Naive B cell (primary cell): ENCODE results near the gene RPS18. TPM values are rescaled to one million over a fixed set of nuclear protein-coding genes. Genes with fewer than 3 reads are reported as not detected.
"Not testable (repeated sequence)": the region's sequence is repeated elsewhere in the genome, so short reads cannot be mapped to it uniquely, and the experiment has no call there.

Experiments
- ATAC-seq, 2 donors: fragments of 150-1000 bp; cut with Tn5 transposase; 2 replicates each; pipeline ENCODE4 v1.10.0; 2021; ENCODE audit warnings: low read depth in 2 of 2, mild to moderate bottlenecking in 2 of 2, moderate library complexity in 2 of 2
- DNase-seq: peaks from one replicate; pipeline ENCODE4 v3.0.0; 2022
- H3K27ac Mint-ChIP-seq, 6 donors: one replicate each; pipeline ENCODE4 v1.8.0; 2020 to 2022; ENCODE audit warnings: mild to moderate bottlenecking in 6 of 6, mixed read lengths in 6 of 6, moderate library complexity in 5 of 6, inconsistent platforms in 2 of 6
- H3K27me3 Mint-ChIP-seq, 3 donors: one replicate each; pipeline ENCODE4 v1.8.0; 2021 to 2022; ENCODE audit warnings: mixed read lengths in 3 of 3, mild to moderate bottlenecking in 1 of 3
- H3K36me3 Mint-ChIP-seq, 2 donors: one replicate each; pipeline ENCODE4 v1.8.0; 2020 to 2022; ENCODE audit warnings: mixed read lengths in 2 of 2, inconsistent platforms in 1 of 2, mild to moderate bottlenecking in 1 of 2
- H3K4me1 Mint-ChIP-seq, 3 donors: one replicate each; pipeline ENCODE4 v1.8.0; 2020 to 2022; ENCODE audit warnings: mixed read lengths in 3 of 3, inconsistent platforms in 1 of 3, mild to moderate bottlenecking in 1 of 3, moderate library complexity in 1 of 3
- H3K4me3 Mint-ChIP-seq, 8 donors: one replicate each; pipeline ENCODE4 v1.8.0; 2020 to 2022; ENCODE audit warnings: mild to moderate bottlenecking in 8 of 8, mixed read lengths in 8 of 8, moderate library complexity in 8 of 8, inconsistent platforms in 2 of 8
- H3K9me3 Mint-ChIP-seq, 7 donors: one replicate each; pipeline ENCODE4 v1.8.0; 2020 to 2022; ENCODE audit warnings: mixed read lengths in 7 of 7, mild to moderate bottlenecking in 5 of 7, inconsistent platforms in 2 of 7, moderate library complexity in 1 of 7
- polyA plus RNA-seq, 6 donors: library from polyadenylated mRNA; unstranded; fragments of 300-500 nt; fragmentation: Illumina TruSeq; gene quantifications; one replicate each; pipeline ENCODE4 v1.2.3, GENCODE V29; 2021; ENCODE audit warnings: low read depth in 6 of 6

Gene RPS18
- polyA plus RNA-seq, 6 donors from 2014 or later, result 6,561 to 10,092 (median 8,290) TPM

- Mint-ChIP-seq H3K27ac (peak overlapping the region in 4 of 6 donors; percentile 36 to 99 (median 96)), H3K27me3 (no peaks in the 10 kb centered on the region), H3K4me1 (peaks cover 62 to 85% (median 81%) of the 10 kb centered on the region in 3 donors), H3K4me3 (peak overlapping the region; percentile 26 to 99 (median 92)), H3K9me3 (no peaks in the 10 kb centered on the region), H3K36me3 (peaks cover 4 to 8% of the 10 kb centered on the region in 2 donors)
- ATAC-seq (no peak), DNase-seq (no peak)
Observed at GRCh38 chr6:33273924-33274902, 2.3 kb downstream of the RPS18 start.

GRCh38 chr6:33275795-33276580 is 4.1 kb downstream of the RPS18 start:
- H3K9me3 Mint-ChIP-seq, H3K27me3 Mint-ChIP-seq, DNase-seq, ATAC-seq, H3K36me3 Mint-ChIP-seq: not testable (repeated sequence)
- peak overlapping the region; percentile 59 to 96 (median 92) for H3K27ac Mint-ChIP-seq
- peak overlapping the region; percentile 85 to 95 (median 92) for H3K4me3 Mint-ChIP-seq
- peaks cover 54 to 80% (median 79%) of the 10 kb centered on the region in 3 donors for H3K4me1 Mint-ChIP-seq

DNA sequence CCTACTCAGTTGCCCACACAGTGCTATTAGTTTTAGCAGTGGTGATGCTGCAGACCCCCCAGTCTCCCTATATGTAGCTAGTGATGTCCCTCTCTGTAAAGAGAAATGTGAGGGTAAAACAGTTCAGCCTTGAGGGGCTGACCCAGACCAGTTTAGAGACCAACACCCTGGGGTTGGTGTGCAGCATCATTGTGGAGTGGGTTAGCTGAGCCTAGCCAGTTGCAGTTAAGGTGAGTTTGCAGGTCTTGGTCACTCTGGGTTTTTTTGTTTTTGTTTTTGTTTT is 4.6 kb downstream of the RPS18 start:
- DNase-seq (no peak), ATAC-seq (no peak)
- peak overlapping the region; percentile 59 to 96 (median 92) for H3K27ac Mint-ChIP-seq
- H3K4me3 Mint-ChIP-seq, result peak overlapping the region; percentile 85 to 95 (median 92)
- peaks cover 4 to 8% of the 10 kb centered on the region in 2 donors for H3K36me3 Mint-ChIP-seq
- no peaks in the 10 kb centered on the region for H3K9me3 Mint-ChIP-seq
- peaks cover 58 to 77% (median 74%) of the 10 kb centered on the region in 3 donors for H3K4me1 Mint-ChIP-seq
- no peaks in the 10 kb centered on the region for H3K27me3 Mint-ChIP-seq

GRCh38 chr6:33276864-33277662 is 5.2 kb downstream of the RPS18 start, which contains the start of gene B3GALT4:
Gene B3GALT4 (plus strand): TSS chr6:33277123. CDS start chr6:33277420, 297 bp downstream.
- DNase-seq, result peak; percentile 80
- peak within 1 kb of the TSS; percentile 87 to 97 (median 92) for H3K4me3 Mint-ChIP-seq
- no peaks in the 10 kb centered on the region for H3K27me3 Mint-ChIP-seq

DNA sequence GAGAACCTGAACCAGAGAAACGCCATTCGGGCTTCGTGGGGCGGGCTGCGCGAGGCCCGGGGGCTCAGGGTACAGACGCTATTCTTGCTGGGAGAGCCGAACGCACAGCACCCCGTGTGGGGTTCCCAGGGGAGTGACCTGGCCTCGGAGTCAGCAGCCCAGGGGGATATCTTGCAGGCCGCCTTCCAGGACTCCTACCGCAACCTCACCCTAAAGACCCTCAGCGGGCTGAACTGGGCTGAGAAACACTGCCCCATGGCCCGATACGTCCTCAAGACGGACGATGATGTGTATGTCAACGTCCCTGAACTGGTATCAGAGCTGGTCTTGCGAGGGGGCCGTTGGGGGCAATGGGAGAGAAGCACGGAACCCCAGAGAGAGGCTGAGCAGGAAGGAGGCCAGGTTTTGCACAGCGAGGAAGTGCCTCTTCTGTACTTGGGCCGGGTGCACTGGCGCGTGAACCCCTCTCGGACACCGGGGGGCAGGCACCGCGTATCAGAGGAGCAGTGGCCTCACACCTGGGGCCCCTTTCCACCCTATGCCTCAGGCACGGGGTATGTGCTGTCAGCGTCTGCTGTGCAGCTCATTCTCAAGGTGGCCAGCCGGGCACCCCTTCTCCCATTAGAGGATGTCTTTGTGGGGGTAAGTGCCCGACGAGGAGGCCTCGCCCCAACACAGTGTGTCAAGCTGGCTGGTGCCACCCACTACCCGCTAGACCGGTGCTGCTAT is 6.0 kb downstream of the RPS18 start:
- H3K36me3 Mint-ChIP-seq, result peaks cover 4 to 8% of the 10 kb centered on the region in 2 donors
- peak overlapping the region; percentile 87 to 97 (median 92) for H3K4me3 Mint-ChIP-seq
- no peaks in the 10 kb centered on the region for H3K27me3 Mint-ChIP-seq
- ATAC-seq, result peak; percentile 18 to 21
- no peaks in the 10 kb centered on the region for H3K9me3 Mint-ChIP-seq
- peaks cover 50 to 69% (median 62%) of the 10 kb centered on the region in 3 donors for H3K4me1 Mint-ChIP-seq
- H3K27ac Mint-ChIP-seq, result peak overlapping the region in 5 of 6 donors; percentile 79 to 96 (median 90)
- DNase-seq, result no peak

More at GRCh38 chr6:33276864-33277662, 5.2 kb downstream of the RPS18 start, which contains the start of gene B3GALT4:
- Mint-ChIP-seq H3K36me3 (peaks cover 4 to 8% of the 10 kb centered on the region in 2 donors), H3K9me3 (no peaks in the 10 kb centered on the region), H3K27ac (peak within 1 kb of the TSS; percentile 67 to 96 (median 92)), H3K4me1 (peaks cover 56 to 75% (median 70%) of the 10 kb centered on the region in 3 donors)
- ATAC-seq, result peak; percentile 78 to 81

DNA sequence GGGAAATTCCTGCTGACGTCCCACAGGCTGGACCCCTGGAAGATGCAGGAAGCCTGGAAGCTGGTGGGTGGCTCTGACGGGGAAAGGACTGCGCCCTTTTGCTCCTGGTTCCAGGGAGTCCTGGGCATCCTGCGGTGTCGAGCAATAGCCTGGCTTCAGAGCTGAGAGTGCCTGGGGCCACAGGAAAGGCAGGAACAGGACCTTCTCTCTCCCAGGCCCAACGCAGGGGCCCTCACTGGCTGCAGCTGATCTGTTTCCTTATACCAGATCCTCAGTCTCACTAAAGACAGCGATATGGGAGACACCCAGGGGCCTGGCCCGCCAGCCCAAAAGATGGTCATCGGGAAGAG is 6.5 kb downstream of the RPS18 start:
- H3K27me3 Mint-ChIP-seq, result no peaks in the 10 kb centered on the region
- H3K9me3 Mint-ChIP-seq, result no peaks in the 10 kb centered on the region
- ATAC-seq (no peak), DNase-seq (no peak)
- H3K36me3 Mint-ChIP-seq, result peaks cover 4 to 8% of the 10 kb centered on the region in 2 donors
- peak overlapping the region in 2 of 6 donors; percentile 95 to 96 for H3K27ac Mint-ChIP-seq
- H3K4me1 Mint-ChIP-seq, result peaks cover 45 to 64% (median 57%) of the 10 kb centered on the region in 3 donors
- peak overlapping the region in 7 of 8 donors; percentile 36 to 97 (median 92) for H3K4me3 Mint-ChIP-seq

DNA sequence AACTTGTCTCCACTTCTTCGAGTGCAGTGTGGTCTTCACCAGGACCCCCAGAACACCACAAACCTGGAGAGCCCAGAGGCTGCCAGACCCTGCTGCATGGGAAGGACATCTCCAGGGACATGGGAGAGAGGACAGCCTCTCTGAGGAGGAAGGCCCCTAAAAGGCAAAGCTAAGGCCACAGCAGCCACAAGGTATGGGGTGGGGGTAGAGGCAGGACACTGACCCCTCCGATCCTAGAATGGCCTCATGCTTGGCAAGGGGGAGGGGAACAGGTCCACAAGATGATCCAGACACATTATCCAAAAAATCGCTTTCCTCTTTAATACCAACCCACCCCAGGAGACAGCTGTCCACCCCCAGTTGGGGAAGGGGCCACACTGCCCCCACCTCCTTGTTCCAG is 6.9 kb downstream of the RPS18 start:
- Mint-ChIP-seq H3K9me3 (no peaks in the 10 kb centered on the region), H3K36me3 (peaks cover 4 to 8% of the 10 kb centered on the region in 2 donors), H3K4me1 (peaks cover 43 to 59% (median 52%) of the 10 kb centered on the region in 3 donors), H3K27ac (peak overlapping the region in 2 of 6 donors; percentile 95 to 96), H3K4me3 (peak overlapping the region in 6 of 8 donors; percentile 15 to 95 (median 74)), H3K27me3 (no peaks in the 10 kb centered on the region)
- ATAC-seq, result no peak
- no peak for DNase-seq

DNA sequence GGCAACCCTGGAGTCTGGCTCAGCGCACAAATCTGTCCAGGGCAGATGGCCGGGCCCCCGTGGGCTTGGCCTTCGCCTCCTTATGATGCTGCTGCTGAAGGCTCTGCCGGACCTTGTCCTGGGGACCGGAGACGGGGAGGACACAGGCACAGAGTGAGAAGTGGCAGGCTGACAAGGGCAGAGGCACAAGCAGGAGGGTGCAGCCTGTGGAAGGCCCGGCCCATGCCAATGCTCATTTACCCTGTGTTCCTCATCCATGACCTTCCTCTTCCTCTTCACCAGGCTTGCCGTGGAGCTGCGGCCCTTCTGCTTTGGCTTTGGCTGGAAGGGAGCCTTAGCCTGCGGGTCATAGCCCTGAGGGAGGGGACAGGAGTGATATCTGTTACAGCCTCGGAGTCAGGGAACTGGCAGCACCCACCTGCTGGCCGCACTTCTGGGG is 7.4 kb downstream of the RPS18 start:
- H3K9me3 Mint-ChIP-seq, result no peaks in the 10 kb centered on the region
- no peaks in the 10 kb centered on the region for H3K27me3 Mint-ChIP-seq
- ATAC-seq, result no peak
- H3K4me1 Mint-ChIP-seq, result peaks cover 40 to 58% (median 48%) of the 10 kb centered on the region in 3 donors
- peak overlapping the region in 3 of 6 donors; percentile 56 to 77 (median 57) for H3K27ac Mint-ChIP-seq
- H3K4me3 Mint-ChIP-seq, result peak overlapping the region in 4 of 8 donors; percentile 61 to 92 (median 76)
- no peak for DNase-seq
- peaks cover 3 to 6% of the 10 kb centered on the region in 2 donors for H3K36me3 Mint-ChIP-seq

DNA sequence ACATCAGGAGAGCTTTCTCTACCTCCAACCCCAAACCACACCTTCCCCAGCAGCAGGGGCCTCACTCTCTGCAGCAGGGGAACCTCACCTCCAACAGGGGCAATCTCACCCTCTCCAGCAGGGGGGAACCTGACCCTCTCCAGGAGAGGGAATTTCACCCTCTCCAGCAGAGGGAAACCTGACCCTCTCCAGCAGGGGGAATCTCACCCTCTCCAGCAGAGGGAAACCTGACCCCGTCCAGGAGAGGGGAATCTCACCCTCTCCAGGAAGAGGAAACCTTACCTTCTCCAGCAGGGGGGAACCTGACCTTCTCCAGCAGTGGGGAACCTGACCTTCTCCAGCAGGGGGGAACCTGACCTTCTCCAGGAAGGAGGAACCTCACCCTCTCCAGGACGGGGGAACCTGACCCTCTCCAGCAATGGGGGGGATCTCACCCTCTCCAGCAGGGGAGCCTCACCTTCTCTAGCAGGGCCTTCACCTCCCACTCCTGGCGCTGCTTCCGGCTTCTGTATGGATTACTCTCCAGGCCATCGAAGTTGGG is 8.2 kb downstream of the RPS18 start:
- Mint-ChIP-seq H3K27me3 (no peaks in the 10 kb centered on the region), H3K4me1 (peaks cover 33 to 51% (median 40%) of the 10 kb centered on the region in 3 donors), H3K27ac (peak overlapping the region in 3 of 6 donors; percentile 18 to 83 (median 57)), H3K4me3 (peak overlapping the region in 1 of 8 donors; percentile 92), H3K9me3 (no peaks in the 10 kb centered on the region), H3K36me3 (no peaks in the 10 kb centered on the region)
- DNase-seq (no peak), ATAC-seq (no peak)

DNA sequence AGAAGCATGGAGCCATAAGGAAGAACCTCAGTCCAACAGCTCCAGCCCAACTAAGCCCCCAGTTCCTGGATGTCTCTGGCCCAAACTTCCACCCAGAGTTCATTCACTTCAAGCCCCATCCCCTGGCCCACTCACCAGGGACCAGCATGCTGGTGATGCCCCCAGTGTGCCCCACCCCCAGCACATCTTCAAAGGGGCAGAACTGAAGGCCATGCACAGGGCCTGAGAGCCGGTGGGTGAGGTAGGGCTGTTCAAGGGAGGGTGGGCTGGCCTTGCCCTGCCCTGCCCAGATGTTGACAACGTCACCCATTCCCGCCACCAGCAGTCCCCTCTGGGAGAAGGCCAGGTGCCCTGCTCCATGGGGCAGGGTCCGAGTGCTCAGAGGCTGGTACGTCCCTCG is 8.7 kb downstream of the RPS18 start:
- DNase-seq, result no peak
- peak overlapping the region in 1 of 8 donors; percentile 92 for H3K4me3 Mint-ChIP-seq

DNA sequence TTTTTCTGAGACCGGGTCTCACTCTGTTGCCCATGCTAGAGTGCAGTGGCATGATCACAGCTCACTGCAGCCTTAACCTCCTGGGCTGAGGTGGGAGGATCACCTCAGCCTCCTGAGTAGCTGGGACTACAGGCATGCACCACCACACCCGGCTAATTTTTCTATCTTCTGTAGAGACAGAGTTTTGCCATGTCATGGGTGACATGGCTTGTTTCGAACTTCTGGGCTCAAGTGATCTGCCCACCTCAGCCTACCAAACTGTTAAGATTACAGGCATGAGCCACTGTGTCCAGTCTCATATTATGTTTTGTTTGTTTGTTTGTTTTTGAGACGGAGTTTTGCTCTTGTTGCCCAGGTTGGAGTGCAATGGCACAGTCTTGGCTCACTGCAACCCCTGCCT is 13.3 kb downstream of the RPS18 start:
- H3K36me3 Mint-ChIP-seq, result peaks cover 5 to 11% of the 10 kb centered on the region in 2 donors

More for the DNA sequence above, 8.7 kb downstream of the RPS18 start:
- peak overlapping the region in 4 of 6 donors; percentile 18 to 83 (median 68) for H3K27ac Mint-ChIP-seq
- no peak for ATAC-seq
- H3K27me3 Mint-ChIP-seq, result no peaks in the 10 kb centered on the region
- no peaks in the 10 kb centered on the region for H3K36me3 Mint-ChIP-seq
- H3K4me1 Mint-ChIP-seq, result peaks cover 32 to 46% (median 37%) of the 10 kb centered on the region in 3 donors
- H3K9me3 Mint-ChIP-seq, result no peaks in the 10 kb centered on the region

More for the DNA sequence above, 13.3 kb downstream of the RPS18 start:
- H3K9me3 Mint-ChIP-seq, H3K27me3 Mint-ChIP-seq, ATAC-seq, DNase-seq, H3K27ac Mint-ChIP-seq: not testable (repeated sequence)
- Mint-ChIP-seq H3K4me3 (peak overlapping the region in 1 of 8 donors; percentile 32), H3K4me1 (peaks cover 32 to 50% (median 38%) of the 10 kb centered on the region in 3 donors)
